Measurements from ENCODE around the gene ZFYVE21.

- TF ChIP-seq EZH2phosphoT487 (IDR thresholded peaks at IDR 0.05; ENCODE audit: low read depth, severe bottlenecking, unreplicated experiment) = no peak
- TF ChIP-seq, protein P1, sequence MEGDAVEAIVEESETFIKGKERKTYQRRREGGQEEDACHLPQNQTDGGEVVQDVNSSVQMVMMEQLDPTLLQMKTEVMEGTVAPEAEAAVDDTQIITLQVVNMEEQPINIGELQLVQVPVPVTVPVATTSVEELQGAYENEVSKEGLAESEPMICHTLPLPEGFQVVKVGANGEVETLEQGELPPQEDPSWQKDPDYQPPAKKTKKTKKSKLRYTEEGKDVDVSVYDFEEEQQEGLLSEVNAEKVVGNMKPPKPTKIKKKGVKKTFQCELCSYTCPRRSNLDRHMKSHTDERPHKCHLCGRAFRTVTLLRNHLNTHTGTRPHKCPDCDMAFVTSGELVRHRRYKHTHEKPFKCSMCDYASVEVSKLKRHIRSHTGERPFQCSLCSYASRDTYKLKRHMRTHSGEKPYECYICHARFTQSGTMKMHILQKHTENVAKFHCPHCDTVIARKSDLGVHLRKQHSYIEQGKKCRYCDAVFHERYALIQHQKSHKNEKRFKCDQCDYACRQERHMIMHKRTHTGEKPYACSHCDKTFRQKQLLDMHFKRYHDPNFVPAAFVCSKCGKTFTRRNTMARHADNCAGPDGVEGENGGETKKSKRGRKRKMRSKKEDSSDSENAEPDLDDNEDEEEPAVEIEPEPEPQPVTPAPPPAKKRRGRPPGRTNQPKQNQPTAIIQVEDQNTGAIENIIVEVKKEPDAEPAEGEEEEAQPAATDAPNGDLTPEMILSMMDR (IDR thresholded peaks at IDR 0.05; ENCODE audit: poor library complexity) = no peak
Observed at GRCh38 chr14:103773521-103773920, 57.9 kb downstream of the ZFYVE21 start.

Data from hepatocyte (in vitro differentiated cells).